Renal pelvis (tissue), 12 donors: ENCODE results near the gene RAB5A. TPM values are rescaled to one million over a fixed set of nuclear protein-coding genes. Genes with fewer than 3 reads are reported as not detected.
"Not testable (repeated sequence)": the region's sequence is repeated elsewhere in the genome, so short reads cannot be mapped to it uniquely, and the experiment has no call there.

Experiments used
- DNase-seq: peaks from one replicate; pipeline ENCODE4 v3.0.0-alpha.2; 2013
- long read RNA-seq, 16 experiments: transcript quantifications; one replicate each; lab custom pipeline, GENCODE V29; 2026
- polyA plus RNA-seq, 3 donors: library from polyadenylated mRNA; unstranded; fragments of 120-200 nt; gene quantifications; one replicate each; pipeline ENCODE4 v1.2.1, GENCODE V29; 2013; ENCODE audit not compliant: insufficient read length in 3 of 3

The RAB5A gene, protein sequence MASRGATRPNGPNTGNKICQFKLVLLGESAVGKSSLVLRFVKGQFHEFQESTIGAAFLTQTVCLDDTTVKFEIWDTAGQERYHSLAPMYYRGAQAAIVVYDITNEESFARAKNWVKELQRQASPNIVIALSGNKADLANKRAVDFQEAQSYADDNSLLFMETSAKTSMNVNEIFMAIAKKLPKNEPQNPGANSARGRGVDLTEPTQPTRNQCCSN
- 10 to 100 TPM; 62.3 to 72.5 (median 64.2) TPM for polyA plus RNA-seq
- long read RNA-seq, donor 1, transcript RAB5A-201 (6 exons, 2,536 nt) = major isoform, 14 of 20 reads
- long read RNA-seq, donor 1, partial matches to known transcripts = 6 of 20 reads
- long read RNA-seq, donor 1, other reads (novel, unspliced or antisense) = 0 of 20 reads
- long read RNA-seq, donor 2, transcript RAB5A-201 (6 exons, 2,536 nt) = major isoform, 22 of 27 reads
- long read RNA-seq, donor 2, partial matches to known transcripts = 0 of 27 reads
- long read RNA-seq, donor 2, other reads (novel, unspliced or antisense) = 0 of 27 reads
- long read RNA-seq, donor 3, transcript RAB5A-201 (6 exons, 2,536 nt) = major isoform, 19 of 22 reads
- long read RNA-seq, donor 3, partial matches to known transcripts = 0 of 22 reads
- long read RNA-seq, donor 3, other reads (novel, unspliced or antisense) = 0 of 22 reads
- long read RNA-seq, donor 4, transcript RAB5A-201 (6 exons, 2,536 nt) = major isoform, 18 of 66 reads
- long read RNA-seq, donor 4, partial matches to known transcripts = 46 of 66 reads
- long read RNA-seq, donor 4, other reads (novel, unspliced or antisense) = 0 of 66 reads
- long read RNA-seq, donor 5, transcript RAB5A-201 (6 exons, 2,536 nt) = major isoform, 11 of 12 reads
- long read RNA-seq, donor 5, partial matches to known transcripts = 0 of 12 reads
- long read RNA-seq, donor 5, other reads (novel, unspliced or antisense) = 0 of 12 reads
- long read RNA-seq, donor 6, transcript RAB5A-201 (6 exons, 2,536 nt) = major isoform, 25 of 28 reads
- long read RNA-seq, donor 6, partial matches to known transcripts = 0 of 28 reads
- long read RNA-seq, donor 6, other reads (novel, unspliced or antisense) = 0 of 28 reads
- long read RNA-seq, donor 7, transcript RAB5A-201 (6 exons, 2,536 nt) = major isoform, 33 of 43 reads
- long read RNA-seq, donor 7, partial matches to known transcripts = 6 of 43 reads
- long read RNA-seq, donor 7, other reads (novel, unspliced or antisense) = 0 of 43 reads
- long read RNA-seq, donor 8, transcript RAB5A-201 (6 exons, 2,536 nt) = major isoform, 9 of 12 reads
- long read RNA-seq, donor 8, partial matches to known transcripts = 0 of 12 reads
- long read RNA-seq, donor 8, other reads (novel, unspliced or antisense) = 0 of 12 reads
- long read RNA-seq, donor 9, transcript RAB5A-201 (6 exons, 2,536 nt) = major isoform, 21 of 32 reads
- long read RNA-seq, donor 9, partial matches to known transcripts = 5 of 32 reads
- long read RNA-seq, donor 9, other reads (novel, unspliced or antisense) = 0 of 32 reads
- long read RNA-seq, donor 10, transcript RAB5A-201 (6 exons, 2,536 nt) = major isoform, 11 of 24 reads
- long read RNA-seq, donor 10, partial matches to known transcripts = 8 of 24 reads
- long read RNA-seq, donor 10, other reads (novel, unspliced or antisense) = 0 of 24 reads
- long read RNA-seq, donor 11, transcript RAB5A-201 (6 exons, 2,536 nt) = major isoform, 20 of 28 reads
- long read RNA-seq, donor 11, transcript RAB5A-207 (4 exons, 868 nt) = minor isoform, 6 of 28 reads
- long read RNA-seq, donor 11, partial matches to known transcripts = 0 of 28 reads
- long read RNA-seq, donor 11, other reads (novel, unspliced or antisense) = 0 of 28 reads
- long read RNA-seq, donor 12, transcript RAB5A-201 (6 exons, 2,536 nt) = major isoform, 32 of 36 reads
- long read RNA-seq, donor 12, partial matches to known transcripts = 0 of 36 reads
- long read RNA-seq, donor 12, other reads (novel, unspliced or antisense) = 0 of 36 reads
- long read RNA-seq, donor 13, transcript RAB5A-201 (6 exons, 2,536 nt) = major isoform, 10 of 32 reads
- long read RNA-seq, donor 13, partial matches to known transcripts = 16 of 32 reads
- long read RNA-seq, donor 13, other reads (novel, unspliced or antisense) = 0 of 32 reads
- long read RNA-seq, donor 14 = 0 reads
- long read RNA-seq, donor 15, transcript RAB5A-201 (6 exons, 2,536 nt) = major isoform, 17 of 31 reads
- long read RNA-seq, donor 15, partial matches to known transcripts = 8 of 31 reads
- long read RNA-seq, donor 15, other reads (novel, unspliced or antisense) = 0 of 31 reads
- long read RNA-seq, donor 16, transcript RAB5A-207 (4 exons, 868 nt) = minor isoform, 6 of 25 reads
- long read RNA-seq, donor 16, transcript RAB5A-201 (6 exons, 2,536 nt) = major isoform, 10 of 25 reads
- long read RNA-seq, donor 16, partial matches to known transcripts = 7 of 25 reads
- long read RNA-seq, donor 16, other reads (novel, unspliced or antisense) = 0 of 25 reads

DNA sequence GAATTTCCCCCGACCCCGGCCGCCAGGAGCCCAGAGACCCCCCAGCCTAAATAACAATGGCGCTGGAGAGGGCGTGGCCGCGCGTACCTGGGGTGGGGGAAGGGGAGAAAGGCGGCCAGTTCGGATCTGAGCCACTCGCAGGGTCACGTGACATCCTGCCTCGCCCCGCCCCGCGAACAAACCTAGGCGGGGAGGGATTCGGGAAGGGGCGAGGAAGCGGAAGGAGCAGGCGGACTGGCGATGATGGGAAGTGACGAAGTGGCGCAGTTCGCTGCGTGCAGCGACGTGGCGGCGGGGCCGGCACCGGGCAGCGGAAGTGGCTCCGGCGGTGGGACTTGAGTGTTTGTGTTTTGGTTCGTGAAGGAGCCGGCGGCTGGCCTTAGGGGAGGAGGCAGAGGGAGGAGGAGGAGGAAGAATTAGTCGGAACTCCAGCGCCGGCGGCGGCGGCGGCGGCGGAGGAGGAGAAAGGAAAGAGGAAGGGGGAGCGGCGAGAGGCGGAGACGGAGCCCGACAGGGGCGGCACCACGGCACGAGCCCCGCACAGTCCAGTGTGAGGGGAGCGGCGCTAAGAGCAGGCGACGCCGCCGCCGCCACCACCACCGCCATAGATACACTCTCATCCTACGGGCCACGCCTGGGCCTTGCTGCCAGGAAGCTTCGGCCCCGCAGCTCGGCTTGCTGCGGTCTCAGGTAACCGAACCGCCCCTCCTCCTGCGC lies at the start of gene RAB5A:
Gene RAB5A (plus strand): TSS at position 266 of the 717 bp plus-strand sequence. CDS start 3,802 bp downstream, outside the sequence.
- peak; percentile 98 for DNase-seq

DNA sequence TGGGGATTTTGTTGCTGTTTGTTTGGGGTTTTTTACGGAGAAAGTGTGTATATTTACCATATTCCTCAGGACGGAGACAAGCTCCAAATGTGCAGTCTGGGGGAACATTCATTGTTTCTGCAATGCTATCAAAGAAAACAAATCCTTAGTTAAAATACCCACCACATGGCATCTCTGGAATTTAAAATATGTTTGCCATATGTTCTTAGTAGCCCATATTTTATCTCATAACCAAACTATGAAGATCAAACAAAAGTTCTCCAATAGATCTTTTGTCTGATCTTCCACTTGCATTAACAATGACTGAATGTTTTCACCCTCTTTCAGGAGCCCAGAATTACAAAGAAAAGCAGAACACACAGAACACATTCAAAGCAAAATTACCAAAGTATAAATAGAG lies 48.2 kb upstream of the RAB5A start:
- DNase-seq = no peak

DNA sequence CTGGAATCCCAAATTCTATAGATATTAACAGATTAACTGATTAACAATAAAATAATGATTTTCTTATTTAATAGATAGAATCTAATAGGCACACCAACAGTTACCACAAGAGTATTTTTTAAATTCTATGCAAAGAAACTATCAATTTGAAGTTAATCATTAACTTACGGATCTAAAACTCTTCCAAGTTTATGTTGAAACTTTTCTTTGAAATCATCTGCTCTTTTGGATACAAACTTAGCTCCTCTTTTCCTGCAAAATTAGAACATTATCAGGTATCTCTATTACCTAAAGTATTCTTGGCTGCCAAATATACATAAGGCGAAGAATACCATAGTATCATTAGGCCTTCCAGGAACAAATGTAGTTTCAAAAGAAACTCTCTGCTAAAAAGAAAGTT lies 47.6 kb upstream of the RAB5A start:
- no peak for DNase-seq

DNA sequence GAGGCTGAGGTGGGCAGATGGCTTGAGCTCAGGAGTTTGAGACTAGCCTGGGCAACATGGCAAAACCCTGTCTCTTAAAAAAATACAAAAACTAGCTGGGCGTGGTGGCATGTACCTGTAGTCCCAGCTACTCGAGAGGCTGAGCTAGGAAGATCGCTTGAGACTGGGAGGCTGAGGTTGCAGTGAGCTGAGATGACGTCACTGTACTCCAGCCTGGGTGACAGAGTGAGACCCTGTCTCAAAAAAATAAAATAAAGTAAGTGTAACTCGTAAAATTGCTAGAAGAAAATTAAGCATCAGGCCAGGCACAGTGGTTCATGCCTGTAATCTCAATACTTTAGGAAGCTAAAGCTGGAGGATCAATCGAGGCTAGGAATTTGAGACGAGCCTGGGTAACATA lies 47.1 kb upstream of the RAB5A start:
- DNase-seq = not testable (repeated sequence)

DNA sequence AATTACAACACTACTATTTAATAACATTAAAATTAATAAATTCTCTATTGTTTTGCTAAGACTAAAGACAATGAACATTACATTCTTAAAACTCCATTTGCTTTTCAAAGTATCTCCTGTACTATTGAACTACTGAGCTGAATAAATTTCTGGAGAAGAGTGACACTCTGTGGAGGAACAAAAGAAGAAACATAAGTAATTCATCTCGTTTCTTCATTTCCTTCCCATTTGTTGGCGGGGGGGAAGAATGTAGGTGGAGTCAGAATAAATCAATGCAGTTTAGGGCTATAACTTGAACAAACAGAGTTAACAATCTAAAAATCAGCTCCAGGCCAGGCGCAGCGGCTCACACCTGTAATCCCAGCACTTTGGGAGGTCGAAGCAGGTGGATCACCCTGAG lies 45.6 kb upstream of the RAB5A start:
- DNase-seq = peak; percentile 17

DNA sequence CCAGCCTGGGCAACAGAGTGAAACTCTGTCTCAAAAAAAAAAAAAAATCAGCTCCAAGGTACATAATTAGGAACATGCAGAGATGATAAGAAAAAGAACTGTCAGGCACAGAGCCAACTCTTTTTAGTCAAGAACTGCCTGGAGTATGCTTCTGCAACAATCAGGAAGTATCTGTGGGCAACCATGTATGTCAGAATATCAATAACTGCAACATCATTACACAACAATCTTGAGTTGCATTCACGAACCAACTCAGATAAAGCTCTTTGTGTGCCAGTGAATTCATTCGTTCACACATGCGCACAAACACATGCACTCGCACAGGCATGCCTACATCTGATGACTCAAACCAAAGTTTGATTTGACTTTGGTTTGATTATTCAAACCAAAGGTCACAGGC lies 45.0 kb upstream of the RAB5A start:
- DNase-seq = no peak

DNA sequence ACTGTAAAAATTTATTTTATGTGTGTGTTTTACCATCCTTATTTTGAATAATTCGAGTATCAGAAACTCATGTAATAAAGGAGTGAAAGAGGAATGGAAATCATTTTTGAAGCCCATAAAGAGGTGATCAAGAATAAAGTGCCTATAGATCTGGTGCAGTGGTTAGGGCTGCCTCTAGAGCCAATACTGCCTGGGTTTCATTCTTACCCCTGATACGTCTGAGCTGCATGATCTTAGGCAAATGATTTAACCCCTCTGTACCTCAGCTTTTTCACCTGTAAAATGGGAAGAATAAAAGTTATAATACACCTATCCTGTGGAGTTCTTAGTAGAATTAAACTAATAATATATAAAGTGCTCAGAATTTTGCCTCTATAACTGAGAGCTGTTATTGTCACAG lies 43.2 kb upstream of the RAB5A start:
- DNase-seq = no peak

DNA sequence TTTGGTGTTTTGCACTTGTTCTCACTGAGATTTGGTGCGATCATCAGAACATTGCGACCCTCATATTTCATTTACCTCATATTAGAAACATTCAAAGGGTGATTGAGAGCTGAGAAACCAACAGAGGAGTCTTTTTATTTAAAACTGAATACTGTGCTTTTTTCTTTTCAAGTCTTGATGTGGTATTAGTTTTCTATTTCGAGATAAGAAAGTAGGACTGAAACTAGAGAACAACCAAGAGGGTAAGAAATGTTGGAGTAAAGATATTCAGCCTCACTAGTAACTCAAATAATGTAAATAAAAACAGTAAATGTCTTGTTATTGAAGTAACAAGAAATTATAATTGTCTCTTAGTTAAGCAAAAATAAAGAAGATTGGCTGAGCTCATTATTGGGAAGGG lies 39.4 kb upstream of the RAB5A start:
- DNase-seq = no peak

DNA sequence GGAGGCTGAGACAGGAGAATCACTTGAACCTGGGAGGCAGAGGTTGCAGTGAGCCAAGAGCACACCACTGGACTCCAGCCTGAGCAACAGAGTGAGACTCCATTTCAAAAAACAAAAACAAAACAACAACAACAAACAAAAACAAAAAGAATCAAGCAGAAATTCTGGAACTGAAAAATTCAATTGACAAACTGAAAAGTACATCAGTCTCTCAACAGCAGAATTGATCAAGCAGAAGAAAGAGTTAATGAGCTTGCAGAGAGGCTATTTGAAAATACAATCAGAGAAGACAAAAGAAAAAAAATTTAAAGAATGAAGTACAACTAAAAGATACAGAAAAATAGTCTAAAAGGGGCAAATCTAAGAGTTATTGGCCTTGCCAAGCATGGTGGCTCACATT lies 35.4 kb upstream of the RAB5A start:
- DNase-seq = no peak

DNA sequence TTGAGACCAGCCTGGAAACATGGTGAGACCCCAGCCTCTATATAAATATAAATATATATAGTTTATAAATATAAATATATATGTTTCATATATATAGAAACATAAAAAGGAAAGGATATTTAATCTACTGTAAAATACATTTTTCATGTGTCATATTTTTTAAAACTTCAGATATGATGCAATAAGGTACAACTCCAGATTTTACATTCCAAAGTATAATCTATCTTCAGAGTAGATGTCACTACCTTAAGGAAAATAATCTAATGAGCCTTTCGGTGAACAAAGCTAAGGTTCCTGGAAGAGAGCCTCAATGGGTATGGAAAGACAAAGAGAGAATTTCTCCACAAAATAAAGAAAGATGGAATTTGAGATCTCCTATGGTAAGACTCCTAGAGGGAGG lies 29.7 kb upstream of the RAB5A start:
- no peak for DNase-seq

DNA sequence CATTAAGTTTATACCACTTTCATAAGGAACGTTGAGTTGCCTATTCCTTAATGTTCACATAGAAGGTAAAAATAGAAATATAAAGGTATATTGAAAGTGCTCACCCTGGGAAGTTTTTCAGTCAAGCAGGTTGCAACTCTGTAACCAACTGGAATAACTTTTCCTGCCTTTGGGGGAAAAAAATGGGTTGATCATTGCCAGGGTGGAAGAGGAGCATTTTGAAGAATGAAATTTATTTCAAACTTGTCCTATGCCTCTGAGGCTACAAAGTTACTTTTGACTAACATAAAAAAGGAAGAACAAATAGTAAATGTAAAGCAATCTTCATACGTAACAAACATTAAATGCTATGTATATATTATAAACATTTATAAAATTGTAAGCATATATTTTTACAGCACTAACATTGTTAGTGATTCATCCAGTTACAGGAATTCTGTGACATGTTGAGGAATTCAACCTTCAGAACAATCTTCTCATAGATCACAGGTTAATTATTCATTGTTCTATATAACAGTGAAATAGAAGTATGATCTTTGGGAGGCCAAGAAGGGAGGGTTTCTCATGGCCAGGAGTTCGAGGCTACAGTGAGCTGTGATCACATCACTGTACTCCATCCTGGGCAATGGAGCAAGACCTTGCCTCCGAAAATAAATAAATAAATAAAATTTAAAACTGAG lies 26.4 kb upstream of the RAB5A start:
- no peak for DNase-seq

DNA sequence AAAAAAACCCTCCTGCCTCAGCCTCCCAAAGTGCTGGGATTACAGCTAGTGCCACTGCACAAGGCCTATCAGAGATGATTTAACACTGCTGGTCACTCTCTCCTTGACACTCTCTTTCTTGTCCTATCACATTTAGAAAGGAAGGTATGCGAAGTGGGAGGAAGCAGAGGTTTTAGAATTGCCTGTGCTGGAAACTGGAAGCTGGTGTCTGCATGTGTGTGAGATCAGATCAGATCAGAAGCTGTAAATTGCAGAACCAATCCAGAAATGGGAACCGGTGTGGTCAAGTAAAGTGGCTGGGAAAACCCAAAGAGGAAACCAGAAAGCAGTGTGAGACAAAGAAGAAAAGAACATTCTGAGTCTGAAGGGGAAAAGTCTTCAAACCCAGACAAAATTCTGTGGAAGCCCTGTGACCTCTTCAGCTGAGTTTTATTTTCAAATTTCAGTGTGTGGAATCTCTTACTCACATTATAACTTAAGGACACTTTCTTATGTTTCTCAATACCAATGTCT lies 15.7 kb upstream of the RAB5A start:
- no peak for DNase-seq

DNA sequence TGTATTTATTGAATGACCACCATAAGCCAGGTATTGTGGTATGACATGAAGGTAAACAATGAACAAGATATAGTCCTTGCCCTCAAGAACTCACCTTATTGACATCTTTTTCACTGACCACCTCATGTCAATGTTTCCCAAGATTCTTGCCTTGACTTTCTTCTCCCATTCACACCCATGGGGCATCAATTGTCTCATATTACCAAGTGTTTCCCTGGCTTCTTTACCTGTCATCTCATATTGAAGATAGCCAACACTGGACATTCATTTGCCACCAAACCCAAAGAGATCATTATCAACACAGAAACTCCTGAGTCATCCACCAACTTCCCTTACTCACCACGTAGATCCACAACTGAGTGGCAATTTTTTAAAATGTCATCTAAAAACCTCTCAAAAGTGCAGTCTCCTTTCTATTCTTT lies 15.1 kb upstream of the RAB5A start:
- no peak for DNase-seq

DNA sequence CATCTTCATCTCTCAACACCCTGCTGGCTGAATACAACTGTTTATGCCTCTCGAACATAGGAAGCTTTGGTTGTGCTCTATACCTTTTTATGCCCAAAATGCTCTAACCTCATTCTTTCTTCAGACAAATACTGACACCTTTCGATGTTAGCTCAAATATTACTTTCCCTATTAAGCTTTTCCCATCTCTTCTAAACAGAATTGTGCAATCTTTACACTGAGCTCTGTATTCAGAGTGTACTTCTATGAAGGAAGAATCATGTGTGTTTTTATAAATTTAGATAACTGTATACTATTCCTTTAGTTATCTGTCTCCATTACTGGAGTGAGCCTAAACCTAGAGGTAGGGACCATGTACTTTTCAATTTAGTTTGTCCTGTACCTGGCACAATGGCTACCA lies 14.5 kb upstream of the RAB5A start:
- DNase-seq = no peak

DNA sequence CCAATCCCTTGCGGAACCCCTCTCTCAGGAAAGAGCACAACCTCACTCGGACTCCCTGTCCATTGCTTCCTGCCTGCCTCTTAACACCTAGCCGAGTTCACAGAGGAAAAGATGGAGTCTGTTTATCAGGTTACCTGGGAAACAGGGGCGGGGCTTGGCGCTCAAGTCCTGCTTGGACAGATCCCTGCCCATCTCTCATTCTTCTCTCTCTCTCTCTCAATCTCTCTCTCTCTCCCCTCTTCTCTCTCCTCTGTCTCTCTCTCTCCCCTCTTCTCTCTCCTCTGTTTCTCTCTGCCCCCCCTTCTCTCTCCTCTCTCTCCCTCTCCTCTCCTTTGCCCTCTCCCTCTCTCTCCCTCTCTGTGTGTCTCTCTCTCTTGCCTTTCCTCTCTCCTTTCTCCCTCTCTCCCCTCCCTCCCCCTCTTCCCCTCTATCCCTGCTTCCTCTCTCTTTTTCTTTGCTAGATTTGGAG lies 12.8 kb upstream of the RAB5A start, which contains the start of gene EFHB:
Gene EFHB (minus strand): TSS at position 120 of the 469 bp plus-strand sequence. CDS start 199 bp downstream, outside the sequence.
- peak; percentile 24 for DNase-seq

DNA sequence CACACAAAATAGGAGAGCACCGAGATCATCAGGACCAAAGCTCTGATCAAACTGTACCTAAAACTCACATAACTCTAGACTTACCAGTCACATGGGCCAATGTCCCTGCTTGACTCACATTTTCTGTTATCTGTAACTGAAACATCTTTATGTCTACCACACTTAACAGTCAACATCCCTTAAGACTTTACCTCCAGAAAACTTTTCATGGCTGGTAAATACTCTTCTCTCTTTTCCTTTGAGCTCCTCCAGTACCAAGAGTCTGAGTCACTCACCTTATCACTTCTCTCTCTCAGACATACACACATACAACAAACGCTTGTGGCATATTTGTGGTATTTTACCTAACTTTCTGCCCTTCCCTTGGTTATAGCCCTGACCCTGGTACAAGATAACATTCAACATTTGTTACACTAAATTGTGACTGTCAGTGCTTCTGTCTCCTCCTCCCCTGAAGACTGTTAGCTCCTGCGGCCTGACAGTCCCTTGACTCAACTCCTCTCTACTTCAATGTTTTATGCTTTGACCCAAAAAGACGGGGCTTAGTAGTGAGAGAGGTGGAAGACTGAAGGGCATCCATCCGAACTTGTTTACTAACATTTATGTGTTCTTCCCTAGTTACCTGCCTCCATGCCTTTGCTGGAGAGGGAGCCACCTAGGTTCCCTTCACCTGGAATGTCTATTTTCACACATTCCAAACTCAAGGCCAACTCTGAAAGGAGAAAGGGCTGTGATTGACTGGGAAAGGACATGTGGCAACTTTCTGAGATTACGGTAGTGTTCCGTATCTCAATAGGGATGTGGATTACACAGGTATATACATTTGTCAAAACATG lies 9.2 kb upstream of the RAB5A start:
- no peak for DNase-seq

DNA sequence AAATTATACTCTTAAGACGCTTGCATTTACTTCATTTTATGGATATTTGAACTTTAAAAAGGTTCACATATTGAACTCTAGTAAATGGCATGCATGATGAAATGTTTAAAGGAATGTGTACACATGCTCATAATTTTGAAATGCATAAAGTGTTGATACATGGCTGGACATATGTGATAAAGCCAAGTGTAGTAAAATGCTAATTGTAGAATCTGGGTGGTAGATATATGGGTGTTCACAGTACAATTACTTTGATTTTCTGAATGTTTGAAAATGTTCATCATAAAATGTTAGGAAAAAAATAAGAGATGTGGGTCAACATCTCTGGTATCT lies 8.6 kb upstream of the RAB5A start:
- no peak for DNase-seq
